HG02885 (cell line): Measurements from ENCODE around the gene ENTPD8.
A peak's percentile ranks its signal among the peaks of the same experiment; 100 is the strongest.
"Not testable (repeated sequence)": the region's sequence is repeated elsewhere in the genome, so short reads cannot be mapped to it uniquely, and the experiment has no call there.

Experiments used
- ATAC-seq: cut with Tn5 transposase; IDR thresholded peaks from one replicate; pipeline ENCODE4 v1.9.1; 2021; ENCODE audit warnings: mild to moderate bottlenecking; ENCODE audit not compliant: unreplicated experiment, poor library complexity

The ENTPD8 gene

GRCh38 chr9:137417161-137418021 is 23.8 kb downstream of the ENTPD8 start:
- ATAC-seq, result no peak

DNA sequence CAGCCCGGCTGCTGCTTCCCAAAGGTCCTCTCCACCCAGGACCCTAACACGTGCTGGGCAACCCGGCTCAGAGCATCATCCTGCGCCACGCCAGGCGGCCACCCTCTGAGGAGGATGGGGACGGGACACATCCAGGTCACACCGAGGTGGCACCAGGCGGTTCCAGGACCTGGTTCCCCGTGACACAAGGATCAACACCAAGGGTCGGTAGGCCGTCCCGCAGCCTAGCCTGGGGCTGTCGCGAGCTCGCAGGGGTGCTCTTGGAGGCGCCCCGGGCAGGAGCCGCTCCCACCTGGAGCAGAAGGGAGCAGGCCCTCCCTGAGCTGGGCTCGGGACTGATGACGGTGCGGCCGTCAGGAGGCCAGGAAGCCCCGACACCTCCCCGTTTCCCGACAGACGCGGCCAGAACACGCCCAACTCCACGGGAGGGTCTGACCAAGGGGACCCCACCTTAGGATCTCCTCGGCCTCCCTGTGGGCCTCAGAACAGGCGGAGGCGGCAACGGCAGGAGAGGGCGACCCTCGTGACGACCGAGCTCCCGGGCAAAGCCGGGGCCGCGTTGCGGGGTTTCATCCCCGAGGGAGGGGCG is 24.5 kb downstream of the ENTPD8 start:
- no peak for ATAC-seq

DNA sequence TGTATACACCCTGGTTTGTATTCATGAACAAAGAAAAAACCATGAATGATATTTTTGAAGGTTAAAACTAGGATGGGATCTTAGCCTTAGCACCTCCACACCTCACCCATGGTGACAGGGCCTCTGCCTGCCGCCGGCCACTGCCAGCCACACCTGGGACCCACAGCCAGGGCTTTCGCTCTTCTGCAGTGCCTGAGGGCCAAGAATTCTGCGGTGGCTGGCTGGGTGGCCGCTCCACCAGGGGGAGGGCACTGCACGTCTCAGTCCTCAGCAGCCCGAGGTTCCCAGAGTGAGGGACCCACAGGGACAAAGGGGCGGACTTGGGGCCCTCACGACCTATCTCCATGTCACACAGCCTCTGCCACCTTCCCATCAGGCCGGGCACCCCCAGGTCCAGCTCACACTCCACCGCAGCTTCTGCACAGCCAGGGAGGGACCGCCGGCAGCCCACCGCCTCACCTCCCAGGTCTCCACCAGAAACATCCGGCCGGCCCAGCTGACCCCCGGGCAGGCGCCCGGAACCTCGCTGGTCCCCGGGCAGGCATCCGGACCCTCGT is 25.1 kb downstream of the ENTPD8 start:
- ATAC-seq, result no peak

GRCh38 chr9:137415451-137415850 is 25.7 kb downstream of the ENTPD8 start:
- ATAC-seq, result no peak

DNA sequence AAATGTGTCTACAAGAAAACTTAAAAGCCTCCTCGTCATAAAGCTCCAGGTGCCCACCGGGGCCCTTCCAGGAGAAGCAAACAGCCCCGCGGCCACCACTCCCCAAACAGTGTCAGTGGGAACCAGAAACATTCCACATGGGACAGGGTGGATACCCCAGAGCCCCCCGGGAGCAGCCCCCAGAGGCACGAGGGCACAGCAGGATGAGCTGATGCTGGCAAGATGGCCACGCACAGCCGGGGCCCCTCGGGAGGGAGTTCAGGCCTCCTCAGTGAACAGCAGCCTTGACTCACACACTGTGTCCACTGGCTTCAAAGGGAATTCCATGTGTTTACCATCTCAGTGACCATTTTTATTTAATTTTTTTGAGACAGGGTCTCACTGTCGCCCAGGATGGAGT is 28.7 kb downstream of the ENTPD8 start:
- ATAC-seq, result no peak

DNA sequence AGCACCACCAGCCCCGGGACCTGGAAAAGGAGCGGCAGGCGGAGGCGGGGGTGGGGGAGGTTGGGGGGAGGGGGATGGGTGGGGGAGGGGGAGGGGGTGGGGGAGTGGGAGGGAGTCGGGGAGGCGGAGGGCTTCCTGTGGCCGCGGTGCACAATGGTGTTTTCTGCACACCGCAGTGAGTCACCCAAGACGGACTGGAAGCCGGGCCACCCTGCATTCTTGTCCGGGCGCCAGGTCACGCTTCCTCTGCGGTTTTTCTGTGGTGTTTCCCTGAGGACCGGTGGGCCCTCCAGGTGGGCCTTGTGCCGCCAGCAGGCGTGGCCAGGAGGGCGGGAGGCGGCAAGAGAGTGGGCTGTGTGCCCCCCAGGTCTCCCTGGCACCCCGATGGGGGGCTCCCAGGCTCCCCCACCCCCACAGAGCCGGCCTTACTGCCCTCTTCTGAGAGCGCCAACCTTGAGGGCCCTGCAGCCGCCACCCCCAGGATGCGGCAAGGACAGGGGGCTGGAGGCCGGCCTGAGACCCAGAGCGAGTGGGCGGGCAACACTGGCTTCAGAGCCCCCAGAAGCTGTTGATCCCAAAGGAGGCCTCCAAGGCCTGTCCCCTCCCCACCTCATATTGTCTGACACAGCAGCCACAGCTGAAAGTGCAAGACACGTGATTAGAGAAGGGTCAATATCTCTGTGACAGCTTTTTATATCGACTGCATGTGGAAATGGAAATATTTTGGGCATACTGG is 29.3 kb downstream of the ENTPD8 start:
- peak; percentile 35 for ATAC-seq

- ATAC-seq, result no peak
Observed at GRCh38 chr9:137411260-137411644, 29.9 kb downstream of the ENTPD8 start.

GRCh38 chr9:137410891-137411249 is 30.3 kb downstream of the ENTPD8 start:
- ATAC-seq, result no peak

DNA sequence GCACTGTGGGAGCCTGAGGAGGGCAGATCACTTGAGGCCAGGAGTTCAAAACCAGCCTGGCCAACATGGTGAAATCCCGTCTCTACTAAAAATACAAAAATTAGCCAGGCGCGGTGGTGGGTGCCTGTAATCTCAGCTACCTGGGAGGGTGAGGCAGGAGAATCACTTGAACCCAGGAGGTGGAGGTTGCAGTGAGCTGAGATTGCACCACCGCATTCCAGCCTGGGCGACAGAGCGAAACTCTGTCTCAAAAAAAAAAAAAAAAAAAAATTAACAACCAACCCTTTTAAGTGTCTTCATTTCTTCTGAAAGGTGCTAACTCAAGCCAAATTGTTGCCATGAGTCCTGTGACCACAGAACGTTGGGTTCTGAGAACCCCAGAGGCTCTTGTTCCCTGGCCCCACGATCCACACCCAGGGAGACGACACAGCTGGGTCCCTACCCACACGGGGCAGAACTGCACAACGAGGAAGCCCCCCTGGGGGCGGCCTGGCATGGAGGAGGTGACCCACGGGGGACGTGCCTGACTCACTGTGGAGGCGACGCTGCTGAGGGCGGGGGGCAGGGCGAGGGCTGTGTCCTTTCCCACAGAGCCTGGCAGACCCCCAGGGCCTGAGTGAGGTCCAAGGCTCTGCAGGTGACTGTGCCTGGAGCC is 30.8 kb downstream of the ENTPD8 start:
- ATAC-seq, result not testable (repeated sequence)

GRCh38 chr9:137409515-137409914 is 31.6 kb downstream of the ENTPD8 start:
- no peak for ATAC-seq

DNA sequence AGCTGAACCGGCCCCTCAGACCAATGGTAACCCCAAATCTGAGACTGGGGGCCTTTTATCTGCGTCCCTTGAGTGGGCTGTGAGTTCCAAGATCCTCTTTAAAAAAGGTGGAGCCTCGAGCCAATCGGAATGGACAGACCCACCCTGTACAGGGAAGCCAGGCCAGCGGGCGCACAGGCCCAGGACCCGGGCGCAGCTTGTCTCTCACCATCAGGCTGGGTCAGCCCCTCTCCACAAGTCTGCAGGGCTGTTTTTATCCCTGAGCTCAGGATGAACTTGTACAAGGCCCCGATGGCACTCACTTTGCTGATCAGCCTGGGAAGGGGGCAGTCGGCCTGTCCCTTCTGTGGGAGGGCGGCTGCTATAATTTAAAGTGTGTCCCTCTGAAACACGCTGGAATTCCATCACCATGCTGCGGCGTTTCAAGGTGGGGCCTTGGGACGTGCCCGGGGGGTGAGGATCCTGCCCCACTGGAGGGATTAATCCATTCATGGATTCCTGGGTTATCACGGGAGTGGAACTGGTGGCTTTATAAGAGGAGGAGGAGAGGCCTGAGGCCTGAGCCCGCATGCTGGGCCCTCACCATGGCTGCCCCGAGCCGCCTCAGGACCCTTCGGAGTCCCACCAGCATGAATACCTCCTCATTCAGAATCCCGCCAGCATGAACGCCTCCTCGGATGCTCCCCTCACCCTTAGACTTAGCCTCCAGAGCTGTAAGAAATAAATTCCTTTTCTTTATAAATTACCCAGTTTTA is 32.3 kb downstream of the ENTPD8 start:
- no peak for ATAC-seq

GRCh38 chr9:137407590-137408300 is 33.4 kb downstream of the ENTPD8 start:
- ATAC-seq, result peak; percentile 39

DNA sequence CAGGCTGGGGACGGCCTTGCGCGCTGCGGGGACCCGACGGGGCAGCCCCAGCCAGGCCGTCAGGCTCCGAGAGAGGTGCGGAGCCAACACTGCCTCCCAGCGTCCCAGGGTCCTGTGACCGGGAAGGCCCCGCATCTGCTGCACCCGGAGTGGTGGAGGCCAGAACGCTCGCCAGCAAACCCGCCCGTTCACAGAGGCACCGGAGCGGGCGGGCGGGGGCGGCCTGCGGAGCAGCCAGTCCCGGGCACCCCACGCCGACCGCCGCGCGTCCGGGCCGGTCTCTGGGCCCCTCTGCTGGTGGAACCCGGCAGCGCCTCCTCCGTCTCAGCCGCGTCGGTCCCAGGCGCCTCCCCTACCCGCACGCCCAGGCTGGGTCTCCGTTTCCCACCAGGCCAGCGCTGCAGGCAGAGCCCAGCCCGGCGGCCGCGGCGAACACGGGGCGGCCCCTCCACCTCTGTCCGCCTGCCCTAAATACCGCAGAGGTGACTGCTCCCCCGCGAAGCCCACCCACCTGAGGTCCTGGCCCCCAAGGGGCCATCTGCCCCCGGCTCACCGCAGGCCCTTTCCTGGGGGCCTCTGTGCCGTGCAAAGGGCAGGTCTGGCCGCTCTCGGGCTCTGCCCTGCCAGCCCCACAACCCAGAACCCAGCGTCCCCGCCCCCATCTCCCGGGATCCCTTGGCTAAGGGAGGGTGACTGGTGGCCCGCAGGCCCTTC is 34.1 kb downstream of the ENTPD8 start:
- ATAC-seq, result peak; percentile 58

DNA sequence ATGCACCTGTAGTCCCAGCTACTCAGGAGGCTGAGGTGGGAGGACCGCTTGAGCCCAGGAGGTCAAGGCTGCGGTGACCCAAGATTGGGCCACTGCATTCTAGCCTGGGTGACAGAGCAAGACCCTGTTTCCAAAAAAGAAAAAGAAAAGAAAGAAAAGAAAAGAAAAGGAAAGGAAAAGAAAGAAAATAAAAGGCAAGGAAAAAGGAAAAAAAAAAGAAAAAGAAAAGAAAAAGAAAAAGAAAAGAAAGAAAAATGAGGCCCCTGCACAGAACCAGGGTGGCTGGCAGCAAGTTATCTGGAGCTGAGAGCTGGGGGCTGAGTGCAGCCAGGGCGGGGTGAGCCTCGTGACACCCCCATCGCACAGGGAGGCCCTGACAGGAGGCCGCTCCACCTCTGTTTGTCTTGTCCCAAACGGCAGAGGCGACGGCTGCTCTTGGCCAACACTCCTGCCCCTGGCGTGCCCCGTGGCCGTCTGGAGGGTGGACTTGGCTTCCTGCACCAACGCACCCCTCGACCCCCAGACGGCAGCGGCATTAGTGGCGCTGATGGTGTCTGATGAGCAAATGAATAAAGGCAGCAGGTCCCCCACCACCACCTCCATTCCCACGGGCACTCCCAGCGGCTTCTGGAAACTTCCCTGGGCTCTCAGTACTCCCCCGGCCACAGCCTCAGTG is 34.9 kb downstream of the ENTPD8 start:
- ATAC-seq, result no peak

DNA sequence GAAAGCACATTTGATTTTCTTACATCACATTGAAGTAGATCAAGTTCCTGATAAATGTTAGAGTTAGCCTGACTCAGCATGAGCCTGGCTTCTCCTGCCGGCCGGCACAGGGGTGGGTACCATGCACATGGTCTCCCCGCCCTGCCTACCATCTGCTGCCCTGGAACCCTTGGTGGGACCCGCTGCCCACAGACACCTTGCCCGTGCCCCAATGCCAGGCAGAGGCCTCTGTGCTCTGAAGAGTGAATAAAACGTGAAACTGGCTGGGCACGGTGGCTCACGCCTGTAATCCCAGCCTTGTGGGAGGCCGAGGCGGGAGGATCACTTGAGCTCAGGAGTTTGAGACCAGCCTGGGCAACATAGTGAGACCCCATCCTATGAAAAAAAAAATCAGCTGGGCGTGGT is 35.5 kb downstream of the ENTPD8 start:
- ATAC-seq, result no peak

DNA sequence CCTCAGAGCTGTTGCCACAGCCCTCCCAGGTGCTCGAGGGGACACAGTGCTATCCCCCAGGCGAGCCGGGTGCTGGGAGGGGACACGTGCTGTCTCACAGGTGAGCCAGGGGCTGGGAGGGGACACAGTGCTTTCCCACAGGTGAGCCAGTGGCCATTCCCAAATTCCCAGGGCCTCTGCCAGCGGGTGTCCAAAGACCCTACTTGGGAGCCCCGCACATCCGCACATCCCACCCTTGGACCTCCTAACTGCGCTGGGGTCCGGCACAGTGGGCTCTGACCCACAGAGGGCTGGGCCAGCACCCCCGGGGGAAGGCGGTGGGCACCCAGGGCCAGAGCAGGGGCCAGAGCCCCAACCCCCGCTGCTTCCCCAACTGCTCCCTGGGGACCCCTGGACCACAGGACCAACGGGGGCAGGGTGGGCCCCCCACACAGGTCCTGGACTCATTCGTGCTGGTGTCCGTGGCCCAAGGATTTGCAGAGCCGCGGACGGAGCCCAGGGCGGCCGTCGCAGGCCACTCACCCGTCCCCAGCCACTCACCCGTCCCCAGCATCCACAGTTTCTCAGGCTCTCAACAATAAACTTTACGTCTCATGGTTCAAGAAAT is 36.1 kb downstream of the ENTPD8 start:
- no peak for ATAC-seq

DNA sequence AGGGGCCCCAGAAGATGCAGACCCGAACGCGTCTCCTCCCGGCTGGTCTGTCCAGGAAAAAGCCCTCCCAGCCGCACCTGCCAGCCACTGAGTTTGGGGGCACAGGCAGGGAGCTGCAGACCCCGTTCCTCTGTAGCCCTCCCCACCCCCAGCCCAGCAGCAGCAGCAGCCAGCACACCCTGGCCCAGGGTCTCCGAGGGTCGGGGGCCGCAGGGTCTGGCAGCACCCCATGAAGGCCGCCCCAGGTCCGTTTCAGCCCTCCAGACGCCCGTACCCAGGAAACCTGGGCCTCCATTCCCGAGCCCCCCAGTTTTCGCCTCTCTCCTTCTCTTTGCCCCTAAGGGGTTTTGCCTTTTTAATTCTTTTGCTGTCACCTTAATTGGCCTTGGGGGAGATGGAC is 37.9 kb downstream of the ENTPD8 start:
- no peak for ATAC-seq

- no peak for ATAC-seq
Observed at GRCh38 chr9:137402746-137403145, 38.4 kb downstream of the ENTPD8 start.
